HepG2 (cell line): Measurements from ENCODE around the gene HAGHL.

Source experiments
- CHD2 ChIP-seq: IDR thresholded peaks from 2 replicates; pipeline ENCODE4 v1.6.1; 2011; ENCODE audit warnings: low read depth, low read length, improper control_type of control experiment
- PHF21A ChIP-seq: sonication (generic); formaldehyde crosslinking; IDR thresholded peaks from 2 replicates; pipeline ENCODE4 v1.5.0; 2020; ENCODE audit warnings: mild to moderate bottlenecking, missing genetic modification reagents
- POLR2A ChIP-seq, 2 experiments: IDR thresholded peaks; 2 replicates each; pipeline ENCODE4 v1.6.1; 2011; ENCODE audit warnings: low read depth in 2 of 2, low read length in 2 of 2, mild to moderate bottlenecking in 1 of 2, moderate library complexity in 1 of 2; ENCODE audit not compliant: insufficient read depth in 1 of 2
- RARG ChIP-seq: sonication (generic); formaldehyde crosslinking; IDR thresholded peaks from 2 replicates; pipeline ENCODE4 v1.4.0; 2020; ENCODE audit warnings: low read depth, mild to moderate bottlenecking, missing genetic modification reagents
- SP1 ChIP-seq, 2 experiments: fragments of 450-650 bp in 1 of 2; sonication (generic) in 1 of 2; formaldehyde crosslinking in 1 of 2; IDR thresholded peaks; 2 replicates each; pipeline versions ENCODE4 v1.4.0 to v1.6.1; 2016 to 2020; ENCODE audit warnings: missing genetic modification reagents in 1 of 2
- ZNF121 ChIP-seq: sonication (generic); formaldehyde crosslinking; IDR thresholded peaks from 2 replicates; pipeline ENCODE4 v1.5.0; 2020; ENCODE audit warnings: mild to moderate bottlenecking, missing genetic modification reagents
- ZNF354B ChIP-seq: sonication (generic); formaldehyde crosslinking; IDR thresholded peaks from 2 replicates; pipeline ENCODE4 v1.8.0; 2022; ENCODE audit warnings: mild to moderate bottlenecking, missing genetic modification reagents

DNA sequence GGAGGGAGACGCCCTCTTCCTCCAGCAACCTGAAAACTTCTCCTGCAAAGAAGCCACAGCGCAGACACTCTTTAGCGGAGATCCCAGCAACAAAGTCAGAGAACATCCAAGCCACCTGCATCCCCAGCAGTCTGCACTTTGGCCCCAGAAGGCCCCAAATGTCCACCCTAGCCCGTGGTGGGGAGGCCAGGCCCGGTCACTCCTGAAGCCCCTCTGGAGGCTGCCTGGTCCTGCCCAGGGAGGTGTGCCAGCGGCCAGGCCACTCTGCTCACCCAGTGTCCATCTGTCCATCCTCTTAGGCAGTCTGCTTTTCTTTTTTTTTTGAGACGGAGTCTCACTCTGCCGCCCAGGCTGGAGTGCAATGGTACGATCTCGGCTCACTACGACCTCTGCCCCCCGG is 5.4 kb downstream of the HAGHL start:
- TF ChIP-seq PHF21A (no peak), ZNF354B (CRISPR knock-in tag) (no peak), SP1 (IDR thresholded peaks at IDR 0.05) (no peak), SP1 (CRISPR knock-in tag; IDR thresholded peaks at IDR 0.05) (no peak), CHD2 (no peak), RARG (no peak), ZNF121 (CRISPR knock-in tag) (no peak), POLR2A (IDR thresholded peaks at IDR 0.05; ENCODE audit: insufficient read depth in 1 of 2, low read depth in 2 of 2, low read length in 2 of 2) (no peak)
